Tibial nerve (tissue), 4 donors: ENCODE measurements around the gene SNX21. TPM values are rescaled to one million over a fixed set of nuclear protein-coding genes. Genes with fewer than 3 reads are reported as not detected.
"Not testable (repeated sequence)": the region's sequence is repeated elsewhere in the genome, so short reads cannot be mapped to it uniquely, and the experiment has no call there.

ENCODE experiments used
- DNase-seq, 2 donors: peaks; one replicate each; pipeline ENCODE4 v3.0.0-alpha.2; 2019; ENCODE audit warnings: low spot score in 2 of 2
- H3K27ac ChIP-seq, 4 donors: fragments of 200-600 bp; sonication (generic) in 3 of 4; one replicate each; pipeline ENCODE4 v1.5.1; 2017 to 2019; ENCODE audit warnings: mild to moderate bottlenecking in 1 of 4
- H3K27me3 ChIP-seq, 2 donors: fragments of 200-600 bp; sonication (generic) in 1 of 2; one replicate each; pipeline versions ENCODE4 v1.5.1 to v1.6.0; 2017 to 2019
- H3K36me3 ChIP-seq, 3 donors: fragments of 200-600 bp; sonication (generic); one replicate each; pipeline ENCODE4 v1.5.1; 2018 to 2019
- H3K4me1 ChIP-seq, 4 donors: fragments of 200-600 bp; sonication (generic) in 3 of 4; one replicate each; pipeline ENCODE4 v1.5.1; 2017 to 2019
- H3K4me3 ChIP-seq, 4 donors: fragments of 200-600 bp; sonication (generic) in 3 of 4; one replicate each; pipeline ENCODE4 v1.5.1; 2017 to 2019; ENCODE audit warnings: mild to moderate bottlenecking in 1 of 4, moderate library complexity in 1 of 4
- H3K9me3 ChIP-seq, 4 donors: fragments of 200-600 bp; sonication (generic) in 3 of 4; one replicate each; pipeline ENCODE4 v1.5.1; 2017 to 2019
- EP300 ChIP-seq, 2 donors: sonication (generic); formaldehyde crosslinking; IDR thresholded peaks; one replicate each; pipeline ENCODE4 v1.6.1; 2017; ENCODE audit warnings: antibody characterized with exemption in 2 of 2, mild to moderate bottlenecking in 1 of 2
- POLR2A ChIP-seq, 2 donors: fragments of 450-650 bp; IDR thresholded peaks; one replicate each; pipeline ENCODE4 v1.6.1; 2017; ENCODE audit warnings: antibody characterized with exemption in 2 of 2, mild to moderate bottlenecking in 2 of 2, moderate library complexity in 2 of 2
- WGBS, 2 donors: methylation state at CpG; one replicate each; pipeline ENCODE4 v1.1.5; 2018; 5-methylcytosine and 5-hydroxymethylcytosine counted together
- total RNA-seq, 4 donors: library from RNA; depleted of rRNA; stranded (reverse); fragments of >200 nt; gene quantifications; one replicate each; pipeline ENCODE4 v1.1.0, GENCODE V29; 2016
- TF ChIP-seq, protein P1 (sequence below), 5 experiments: fragments of 200-600 bp in 3 of 5; fragments of 450-650 bp in 2 of 5; sonication (generic) in 3 of 5; IDR thresholded peaks; one replicate each; pipeline ENCODE4 v1.5.1; 2016 to 2019; ENCODE audit warnings: antibody characterized with exemption in 5 of 5, mild to moderate bottlenecking in 3 of 5, moderate library complexity in 2 of 5

Gene SNX21
- total RNA-seq, 4 donors from 2014 or later, result 177 to 389 (median 240) TPM

DNA sequence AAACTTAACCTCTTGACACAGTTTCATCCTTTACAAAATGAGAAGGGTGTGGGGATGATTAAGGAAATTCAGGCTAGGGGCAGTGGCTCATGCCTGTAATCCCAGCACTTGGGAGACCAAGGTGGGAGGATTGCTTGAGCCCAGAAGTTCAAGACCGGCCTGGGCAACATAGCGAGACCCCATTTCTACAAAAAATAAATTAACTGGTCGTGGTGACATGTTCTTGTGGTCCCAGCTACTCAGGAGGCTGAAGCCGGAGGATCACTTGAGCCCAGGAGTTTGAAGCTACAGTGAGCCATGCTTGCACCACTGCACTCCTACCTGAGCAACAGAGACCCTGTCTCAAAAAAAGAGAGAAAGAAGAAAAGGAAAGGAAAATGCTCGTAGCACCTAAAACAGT is 32.9 kb downstream of the SNX21 start:
- WGBS, 2 donors, result 94 to 95% methylated on average over 5 of the region's 5 CpGs
- Histone ChIP-seq H3K9me3 (no peaks in the 10 kb centered on the region), H3K4me3 (no peak overlapping the region), H3K27me3 (no peaks in the 10 kb centered on the region), H3K27ac (no peak overlapping the region), H3K4me1 (no peaks in the 10 kb centered on the region), H3K36me3 (peaks cover 0 to 4% (median 0%) of the 10 kb centered on the region in 3 donors)
- no peak for DNase-seq
- TF ChIP-seq, protein P1, sequence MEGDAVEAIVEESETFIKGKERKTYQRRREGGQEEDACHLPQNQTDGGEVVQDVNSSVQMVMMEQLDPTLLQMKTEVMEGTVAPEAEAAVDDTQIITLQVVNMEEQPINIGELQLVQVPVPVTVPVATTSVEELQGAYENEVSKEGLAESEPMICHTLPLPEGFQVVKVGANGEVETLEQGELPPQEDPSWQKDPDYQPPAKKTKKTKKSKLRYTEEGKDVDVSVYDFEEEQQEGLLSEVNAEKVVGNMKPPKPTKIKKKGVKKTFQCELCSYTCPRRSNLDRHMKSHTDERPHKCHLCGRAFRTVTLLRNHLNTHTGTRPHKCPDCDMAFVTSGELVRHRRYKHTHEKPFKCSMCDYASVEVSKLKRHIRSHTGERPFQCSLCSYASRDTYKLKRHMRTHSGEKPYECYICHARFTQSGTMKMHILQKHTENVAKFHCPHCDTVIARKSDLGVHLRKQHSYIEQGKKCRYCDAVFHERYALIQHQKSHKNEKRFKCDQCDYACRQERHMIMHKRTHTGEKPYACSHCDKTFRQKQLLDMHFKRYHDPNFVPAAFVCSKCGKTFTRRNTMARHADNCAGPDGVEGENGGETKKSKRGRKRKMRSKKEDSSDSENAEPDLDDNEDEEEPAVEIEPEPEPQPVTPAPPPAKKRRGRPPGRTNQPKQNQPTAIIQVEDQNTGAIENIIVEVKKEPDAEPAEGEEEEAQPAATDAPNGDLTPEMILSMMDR (IDR thresholded peaks at IDR 0.05), result no peak
- TF ChIP-seq EP300 (IDR thresholded peaks at IDR 0.05), result no peak
- no peak for TF ChIP-seq POLR2A (IDR thresholded peaks at IDR 0.05)

DNA sequence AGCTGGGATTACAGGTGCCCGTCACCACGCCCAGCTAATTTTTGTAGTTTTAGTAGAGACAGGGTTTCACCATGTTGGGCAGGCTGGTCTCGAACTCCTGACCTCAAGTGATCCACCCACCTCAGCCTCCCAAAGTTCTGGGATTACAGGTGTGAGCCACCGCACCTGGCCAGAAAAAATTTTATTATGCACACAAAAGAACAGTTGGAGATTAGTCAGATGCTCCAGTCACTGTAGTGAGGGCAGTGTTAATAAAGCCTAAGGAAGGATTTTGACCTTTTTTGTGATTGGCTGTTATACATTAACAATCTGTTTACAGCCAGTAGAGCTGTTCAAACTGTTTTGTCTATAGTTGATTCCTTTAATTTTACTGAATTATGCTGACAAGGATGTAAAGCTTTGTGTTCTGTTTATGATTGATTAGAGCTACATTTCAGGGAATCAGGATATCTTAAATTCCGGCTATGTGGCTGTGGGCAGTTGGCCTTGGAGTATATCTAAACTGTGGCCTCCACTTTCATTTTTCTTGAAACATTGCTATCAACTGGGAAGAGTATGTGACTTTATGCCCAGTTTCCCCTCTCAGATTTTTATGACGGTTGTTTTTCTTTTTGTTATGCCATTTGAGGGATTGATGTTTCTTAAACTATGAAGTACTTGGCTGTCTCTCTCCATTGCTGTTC is 33.7 kb downstream of the SNX21 start:
- WGBS, 2 donors, result 83 to 91% methylated on average over 6 of the region's 6 CpGs
- DNase-seq, result no peak
- TF ChIP-seq, protein P1 (IDR thresholded peaks at IDR 0.05), result no peak
- H3K9me3 ChIP-seq, result no peaks in the 10 kb centered on the region
- H3K36me3 ChIP-seq, result peaks cover 0 to 4% (median 0%) of the 10 kb centered on the region in 3 donors
- no peak overlapping the region for H3K4me3 ChIP-seq
- H3K27me3 ChIP-seq, result no peaks in the 10 kb centered on the region
- H3K27ac ChIP-seq, result no peak overlapping the region
- H3K4me1 ChIP-seq, result no peaks in the 10 kb centered on the region

DNA sequence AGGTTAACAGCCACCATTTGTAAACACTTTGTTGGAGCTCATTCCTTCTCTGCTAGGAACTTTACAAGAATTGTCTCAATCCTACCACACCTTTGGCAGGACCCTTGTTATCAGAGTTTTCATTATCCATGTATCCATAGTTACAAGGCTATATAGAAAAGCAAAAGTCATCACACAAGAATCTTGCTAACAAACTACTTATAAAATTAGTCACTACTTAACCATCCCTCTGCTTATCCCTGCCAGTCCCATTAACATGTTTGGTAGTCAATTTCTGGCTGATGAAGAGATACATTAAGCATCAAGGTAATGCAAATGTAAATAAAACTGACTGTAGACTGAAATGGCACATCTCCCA is 34.2 kb downstream of the SNX21 start:
- H3K36me3 ChIP-seq, result peaks cover 0 to 4% (median 0%) of the 10 kb centered on the region in 3 donors
- H3K9me3 ChIP-seq, result no peaks in the 10 kb centered on the region
- no peak overlapping the region for H3K27ac ChIP-seq
- TF ChIP-seq, protein P1 (IDR thresholded peaks at IDR 0.05), result no peak
- no peak for TF ChIP-seq POLR2A (IDR thresholded peaks at IDR 0.05)
- no peak for TF ChIP-seq EP300 (IDR thresholded peaks at IDR 0.05)
- H3K4me1 ChIP-seq, result no peaks in the 10 kb centered on the region
- no peak for DNase-seq
- H3K27me3 ChIP-seq, result no peaks in the 10 kb centered on the region
- H3K4me3 ChIP-seq, result no peak overlapping the region

- DNase-seq, result no peak
- 85 to 92% methylated on average over 4 of the region's 4 CpGs for WGBS, 2 donors
- H3K27me3 ChIP-seq, result no peaks in the 10 kb centered on the region
Observed at GRCh38 chr20:45872626-45873025, 39.0 kb downstream of the SNX21 start.

DNA sequence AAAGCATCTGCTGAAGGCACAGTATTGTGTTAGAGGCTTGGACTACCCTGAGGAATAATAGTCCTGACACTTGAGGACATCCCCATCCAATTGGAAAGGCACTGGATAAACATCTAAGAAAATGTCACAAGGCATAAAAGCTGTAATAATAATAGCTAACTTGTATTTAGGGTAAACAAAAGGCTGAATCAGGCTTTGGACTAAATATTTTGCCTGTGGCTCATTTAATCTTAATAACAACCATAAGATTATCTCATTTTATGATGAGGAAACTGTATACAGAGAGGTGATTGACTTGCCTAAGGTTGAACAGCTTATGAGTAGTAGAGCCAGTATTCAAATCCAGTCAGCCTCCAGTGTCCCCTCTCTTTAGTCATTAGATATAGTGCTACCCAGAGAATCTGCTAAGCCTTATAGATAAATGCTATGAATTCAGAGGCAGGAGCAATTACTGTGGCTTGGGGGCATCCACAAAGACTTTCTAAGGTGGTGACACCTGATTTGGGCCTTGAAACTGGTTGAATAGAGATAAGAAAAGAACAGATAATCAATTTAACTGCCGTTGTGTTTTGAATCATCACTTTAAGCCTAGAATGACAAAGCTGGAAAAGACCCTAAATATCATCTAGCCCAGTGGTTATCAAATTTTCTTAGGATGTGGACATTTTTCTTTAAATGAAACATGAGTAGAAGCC is 40.0 kb downstream of the SNX21 start:
- Histone ChIP-seq H3K9me3 (no peaks in the 10 kb centered on the region), H3K27ac (no peak overlapping the region), H3K4me3 (no peak overlapping the region), H3K4me1 (peaks cover 0 to 3% (median 0%) of the 10 kb centered on the region in 4 donors), H3K27me3 (no peaks in the 10 kb centered on the region), H3K36me3 (peaks cover 0 to 21% (median 0%) of the 10 kb centered on the region in 3 donors)
- TF ChIP-seq, protein P1 (IDR thresholded peaks at IDR 0.05), result no peak
- DNase-seq, result no peak
- 79 to 84% methylated on average over 1 of the region's 1 CpG for WGBS, 2 donors

More at GRCh38 chr20:45872626-45873025, 39.0 kb downstream of the SNX21 start:
- no peaks in the 10 kb centered on the region for H3K9me3 ChIP-seq
- TF ChIP-seq POLR2A (IDR thresholded peaks at IDR 0.05), result no peak
- TF ChIP-seq EP300 (IDR thresholded peaks at IDR 0.05), result no peak
- TF ChIP-seq, protein P1 (IDR thresholded peaks at IDR 0.05), result no peak
- H3K27ac ChIP-seq, result no peak overlapping the region
- H3K4me3 ChIP-seq, result no peak overlapping the region
- peaks cover 0 to 12% (median 0%) of the 10 kb centered on the region in 3 donors for H3K36me3 ChIP-seq
- H3K4me1 ChIP-seq, result no peaks in the 10 kb centered on the region

- H3K27ac ChIP-seq, result not testable (repeated sequence)
Observed at GRCh38 chr20:45874104-45874481, 40.5 kb downstream of the SNX21 start.

More at GRCh38 chr20:45874104-45874481, 40.5 kb downstream of the SNX21 start:
- not testable (repeated sequence) for DNase-seq, H3K4me1 ChIP-seq, H3K27me3 ChIP-seq, H3K4me3 ChIP-seq, H3K9me3 ChIP-seq
- WGBS, 2 donors, result 92% methylated on average over 10 of the region's 10 CpGs
- peaks cover 0 to 27% (median 0%) of the 10 kb centered on the region in 3 donors for H3K36me3 ChIP-seq
